GM12878 (cell line): Measurements from ENCODE around the gene CHRND. TPM values are rescaled to one million over a fixed set of nuclear protein-coding genes. Genes with fewer than 3 reads are reported as not detected.

ENCODE experiments used
- ATAC-seq: fragments of 200-7000 bp; cut with Tn5 transposase; 3 replicates; pipeline ENCODE4 v1.9.1; 2020; ENCODE audit warnings: mild to moderate bottlenecking, moderate library complexity
- BruUV-seq: library from RNA; stranded (reverse); fragments of 400-500 nt; replicated peaks from 2 replicates; lab custom pipeline; 2021; lab: Mats Ljungman, UMichigan
- CTCF ChIA-PET: fragments of 300-600 bp; sonication (Branson Sonifier 250); formaldehyde crosslinking; extraction: SDS; loops from one replicate; lab custom pipeline; 2021; ENCODE audit warnings: inconsistent platforms; lab: Yijun Ruan, JAX
- POLR2A ChIA-PET: fragments of 350-600 bp; formaldehyde crosslinking; extraction: SDS; loops from one replicate; lab custom pipeline; 2021; ENCODE audit warnings: inconsistent platforms; lab: Charles Lee
- RAD21 ChIA-PET: fragments of 300-600 bp; sonication (Branson Sonifier 250); formaldehyde crosslinking; loops from one replicate; lab custom pipeline; 2023; ENCODE audit warnings: antibody characterized with exemption; ENCODE audit not compliant: unreplicated experiment; lab: Charles Lee
- SMC1A ChIA-PET: fragments of 300-600 bp; sonication (Branson Sonifier 250); formaldehyde crosslinking; loops from one replicate; lab custom pipeline; 2023; ENCODE audit not compliant: unreplicated experiment, uncharacterized antibody; lab: Charles Lee
- DNase-seq: peaks from one replicate; pipeline ENCODE4 v3.0.0-alpha.2; 2011; ENCODE audit warnings: low read depth, low spot score
- FAIRE-seq: peaks from 3 replicates; lab custom pipeline; 2011; peaks lifted over from hg19 to GRCh38; lab: Jason Lieb, UNC
- H2AFZ ChIP-seq: 2 replicates; pipeline ENCODE4 v1.6.0; 2011; ENCODE audit warnings: low read depth, low read length, control low read depth; ENCODE audit not compliant: control insufficient read depth
- H3K27ac ChIP-seq: 2 replicates; pipeline ENCODE4 v1.5.1; 2011; ENCODE audit warnings: control low read depth; ENCODE audit not compliant: control insufficient read depth, insufficient read depth
- H3K27me3 ChIP-seq, 2 experiments: replicated peaks in 1 of 2; 2 replicates each; pipeline versions ENCODE4 v1.6.0 to v1.6.1; 2011; ENCODE audit warnings: low read length in 1 of 2; ENCODE audit not compliant: control insufficient read depth in 2 of 2, insufficient read depth in 2 of 2
- H3K36me3 ChIP-seq, 2 experiments: 2 replicates each; pipeline ENCODE4 v1.5.1; 2011; ENCODE audit warnings: low read length in 1 of 2; ENCODE audit not compliant: control insufficient read depth in 2 of 2, insufficient read depth in 2 of 2
- H3K4me1 ChIP-seq: 2 replicates; pipeline ENCODE4 v1.6.1; 2011; ENCODE audit warnings: mild to moderate bottlenecking, low read length, moderate library complexity, mixed read lengths; ENCODE audit not compliant: control insufficient read depth, insufficient read depth
- H3K4me2 ChIP-seq: 2 replicates; pipeline ENCODE4 v1.6.0; 2011; ENCODE audit warnings: control low read depth; ENCODE audit not compliant: control insufficient read depth, insufficient read depth
- H3K4me3 ChIP-seq: fragments of 200-600 bp; sonication (generic); 2 replicates; pipeline ENCODE4 v1.5.1; 2016
- H3K79me2 ChIP-seq: 2 replicates; pipeline ENCODE4 v1.6.0; 2011; ENCODE audit warnings: low read length; ENCODE audit not compliant: control insufficient read depth, insufficient read depth
- H3K9ac ChIP-seq: 2 replicates; pipeline ENCODE4 v1.8.0; 2011; ENCODE audit warnings: low read length, control low read depth, mixed read lengths; ENCODE audit not compliant: control insufficient read depth, insufficient read depth
- H3K9me3 ChIP-seq: replicated peaks from 3 replicates; pipeline ENCODE4 v1.5.1; 2011; ENCODE audit warnings: mild to moderate bottlenecking, low read length; ENCODE audit not compliant: control insufficient read depth, insufficient read depth
- H4K20me1 ChIP-seq: 2 replicates; pipeline ENCODE4 v1.6.0; 2011; ENCODE audit not compliant: control insufficient read depth, insufficient read depth
- CBX3 ChIP-seq: fragments of 200-600 bp; sonication (generic); IDR thresholded peaks from 2 replicates; pipeline ENCODE4 v1.6.1; 2016; ENCODE audit warnings: low read depth, borderline replicate concordance
- CREB1 ChIP-seq: IDR thresholded peaks from 2 replicates; pipeline ENCODE4 v1.6.1; 2012; ENCODE audit warnings: low read depth, mild to moderate bottlenecking, inconsistent platforms
- ELK1 ChIP-seq: IDR thresholded peaks from 2 replicates; pipeline ENCODE4 v1.6.1; 2012; ENCODE audit warnings: low read depth, low read length, improper control_type of control experiment
- GABPA ChIP-seq: IDR thresholded peaks from 2 replicates; pipeline ENCODE4 v1.6.1; 2014; ENCODE audit warnings: antibody characterized with exemption, low read depth, mild to moderate bottlenecking, inconsistent platforms
- HDGF ChIP-seq: fragments of 450-650 bp; IDR thresholded peaks from 2 replicates; pipeline ENCODE4 v1.6.1; 2016; ENCODE audit warnings: antibody characterized with exemption
- IKZF1 ChIP-seq: fragments of 450-650 bp; conservative IDR thresholded peaks from 2 replicates; pipeline ENCODE4 v1.6.1; 2017; ENCODE audit warnings: antibody characterized with exemption, mild to moderate bottlenecking
- MEF2A ChIP-seq: IDR thresholded peaks from 2 replicates; pipeline ENCODE4 v1.6.1; 2011; ENCODE audit warnings: low read depth, mild to moderate bottlenecking, low read length, moderate library complexity; ENCODE audit not compliant: insufficient read depth
- NBN ChIP-seq: fragments of 450-650 bp; IDR thresholded peaks from 2 replicates; pipeline ENCODE4 v1.6.1; 2016
- SPI1 ChIP-seq: IDR thresholded peaks from 2 replicates; pipeline ENCODE4 v1.6.1; 2011; ENCODE audit warnings: low read depth, mild to moderate bottlenecking, low read length, moderate library complexity, borderline replicate concordance; ENCODE audit not compliant: insufficient read depth
- ZNF207 ChIP-seq: fragments of 450-650 bp; IDR thresholded peaks from 2 replicates; pipeline ENCODE4 v1.6.1; 2014; ENCODE audit warnings: antibody characterized with exemption, mild to moderate bottlenecking, borderline replicate concordance
- WGBS: methylation state at CpG from one replicate; pipeline ENCODE4 v1.1.6; 2016; ENCODE audit warnings: low lambda C conversion rate; ENCODE audit not compliant: insufficient replicate concordance, insufficient coverage; ENCODE audit errors: missing lambda C conversion rate; 5-methylcytosine and 5-hydroxymethylcytosine counted together
- in situ Hi-C: fragments of 300-500 bp; cut with MboI; formaldehyde crosslinking; loops from 9 replicates; pipeline ENCODE4 v1.14.3; 2018; ENCODE audit warnings: mixed read lengths
- intact Hi-C: fragments of 100-400 bp; cut with micrococcal nuclease; formaldehyde crosslinking; loops from one replicate; pipeline ENCODE4 v1.14.2; 2022; ENCODE audit not compliant: unreplicated experiment
- polyA plus RNA-seq, 11 experiments: library from polyadenylated mRNA; depleted of rRNA in 4 of 11; unstranded in 6 of 11; stranded (reverse) in 5 of 11; fragments of >200 nt; fragmentation: Nextera tagmentation in 4 of 11; fragmentation: Illumina TruSeq in 1 of 11; extraction: Ambion mirVana in 4 of 11; extraction: Trizol in 1 of 11; gene quantifications; 1 replicate in 1 of 11; 2 replicates in 10 of 11; pipeline versions ENCODE4 v1.2.1 to v1.2.3, GENCODE V29; 2011 to 2016; ENCODE audit warnings: inconsistent platforms in 2 of 11, missing spikeins in 2 of 11, low read depth in 1 of 11
- total RNA-seq, 4 experiments: library from RNA; depleted of rRNA in 3 of 4; stranded (reverse); fragments of >200 nt in 3 of 4; fragmentation: Illumina TruSeq in 1 of 4; extraction: Trizol in 1 of 4; gene quantifications; 2 replicates each; pipeline versions ENCODE4 v1.2.1 to v1.2.3, GENCODE V29; 2013 to 2021
- TF ChIP-seq, protein P1 (sequence below): fragments of 450-650 bp; formaldehyde crosslinking; IDR thresholded peaks from 2 replicates; pipeline ENCODE4 v1.4.0; 2022; ENCODE audit warnings: mild to moderate bottlenecking, moderate library complexity

Gene CHRND
- total and polyA plus RNA-seq, 10 of the 15 experiments (the other 5 are each of a cell fraction or from before 2014, with no cell fraction given), result not detected

DNA sequence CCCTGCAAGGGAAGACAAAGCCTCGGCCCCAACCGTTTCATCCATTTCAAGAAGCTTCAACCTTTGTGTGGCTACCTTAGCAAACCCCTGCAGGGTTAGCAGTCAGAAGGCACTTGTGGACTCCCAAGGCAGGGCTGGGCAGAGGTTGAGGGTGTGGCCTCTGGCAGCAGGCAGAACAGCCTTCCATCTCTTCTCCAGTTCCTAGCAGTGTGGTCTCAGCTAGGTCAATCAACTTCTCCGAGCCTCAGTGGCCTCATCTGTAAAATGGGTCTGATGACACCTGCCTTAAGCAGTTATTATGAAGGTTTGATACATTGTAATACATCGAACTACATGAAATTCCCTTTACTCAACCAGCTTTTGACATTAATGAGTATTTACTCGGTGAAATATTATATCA is 12.6 kb upstream of the CHRND start (continued):
- TF ChIP-seq ELK1 (no peak), CBX3 (no peak)
- TF ChIP-seq, all 136 proteins: peak for 0

GRCh38 chr2:232515639-232516038 is 10.3 kb upstream of the CHRND start:
- H3K27ac ChIP-seq, result no peak overlapping the region
- TF ChIP-seq MEF2A, result no peak
- ATAC-seq (no peak), DNase-seq (no peak), FAIRE-seq (no peak)
- H3K4me2 ChIP-seq, result no peak overlapping the region
- no peak overlapping the region for H2AFZ ChIP-seq
- BruUV-seq, result no TSS peak
- WGBS, result 32% methylated on average over 7 of the region's 7 CpGs
- H3K27me3 ChIP-seq, result no peaks in the 10 kb centered on the region; a peak in 2 of 4 replicates
- no peak overlapping the region for H3K4me3 ChIP-seq
- H4K20me1 ChIP-seq, result no peaks in the 10 kb centered on the region
- ChIA-PET POLR2A (no interaction called here), RAD21 (no interaction called here), SMC1A (no interaction called here), CTCF (no interaction called here)
- H3K9ac ChIP-seq, result no peak overlapping the region
- no peaks in the 10 kb centered on the region for H3K4me1 ChIP-seq
- intact Hi-C loops, result loop anchor here (5.0 kb wide), 1 partner anchor 63 kb away; no protein-coding TSS in a partner anchor
- no peaks in the 10 kb centered on the region for H3K79me2 ChIP-seq
- no peaks in the 10 kb centered on the region for H3K9me3 ChIP-seq
- in situ Hi-C loops, result no loop called here
- no peaks in the 10 kb centered on the region for H3K36me3 ChIP-seq

- 47% methylated on average over 3 of the region's 3 CpGs for WGBS
- TF ChIP-seq GABPA (no peak), HDGF (no peak), NBN (no peak), ZNF207 (no peak), SPI1 (no peak), IKZF1 (no peak), CREB1 (no peak)
- TF ChIP-seq, protein P1, sequence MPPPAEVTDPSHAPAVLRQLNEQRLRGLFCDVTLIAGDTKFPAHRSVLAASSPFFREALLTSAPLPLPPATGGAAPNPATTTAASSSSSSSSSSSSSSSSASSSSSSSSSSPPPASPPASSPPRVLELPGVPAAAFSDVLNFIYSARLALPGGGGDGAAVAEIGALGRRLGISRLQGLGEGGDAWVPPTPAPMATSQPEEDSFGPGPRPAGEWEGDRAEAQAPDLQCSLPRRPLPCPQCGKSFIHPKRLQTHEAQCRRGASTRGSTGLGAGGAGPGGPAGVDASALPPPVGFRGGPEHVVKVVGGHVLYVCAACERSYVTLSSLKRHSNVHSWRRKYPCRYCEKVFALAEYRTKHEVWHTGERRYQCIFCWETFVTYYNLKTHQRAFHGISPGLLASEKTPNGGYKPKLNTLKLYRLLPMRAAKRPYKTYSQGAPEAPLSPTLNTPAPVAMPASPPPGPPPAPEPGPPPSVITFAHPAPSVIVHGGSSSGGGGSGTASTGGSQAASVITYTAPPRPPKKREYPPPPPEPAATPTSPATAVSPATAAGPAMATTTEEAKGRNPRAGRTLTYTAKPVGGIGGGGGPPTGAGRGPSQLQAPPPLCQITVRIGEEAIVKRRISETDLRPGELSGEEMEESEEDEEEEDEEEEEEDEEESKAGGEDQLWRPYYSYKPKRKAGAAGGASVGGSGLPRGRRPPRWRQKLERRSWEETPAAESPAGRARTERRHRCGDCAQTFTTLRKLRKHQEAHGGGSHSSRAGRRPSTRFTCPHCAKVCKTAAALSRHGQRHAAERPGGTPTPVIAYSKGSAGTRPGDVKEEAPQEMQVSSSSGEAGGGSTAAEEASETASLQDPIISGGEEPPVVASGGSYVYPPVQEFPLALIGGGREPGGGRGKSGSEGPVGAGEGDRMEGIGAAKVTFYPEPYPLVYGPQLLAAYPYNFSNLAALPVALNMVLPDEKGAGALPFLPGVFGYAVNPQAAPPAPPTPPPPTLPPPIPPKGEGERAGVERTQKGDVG (CRISPR knock-in tag), result no peak
Observed at GRCh38 chr2:232516551-232516950, 9.4 kb upstream of the CHRND start.

More at GRCh38 chr2:232516551-232516950, 9.4 kb upstream of the CHRND start:
- ChIA-PET RAD21 (no interaction called here), POLR2A (no interaction called here), CTCF (no interaction called here), SMC1A (interaction anchor here (0.5 kb wide), 1 partner anchor 485 kb away, joined by 3 read pairs; no protein-coding TSS in a partner anchor)
- in situ Hi-C loops, result no loop called here
- FAIRE-seq (no peak), DNase-seq (no peak), ATAC-seq (no peak)
- H2AFZ ChIP-seq, result no peak overlapping the region
- no peak overlapping the region for H3K4me2 ChIP-seq
- no peaks in the 10 kb centered on the region for H3K9me3 ChIP-seq
- H3K9ac ChIP-seq, result no peak overlapping the region
- H3K36me3 ChIP-seq, result no peaks in the 10 kb centered on the region
- no peaks in the 10 kb centered on the region for H4K20me1 ChIP-seq
- H3K4me1 ChIP-seq, result no peaks in the 10 kb centered on the region
- no TSS peak for BruUV-seq
- H3K27ac ChIP-seq, result no peak overlapping the region
- intact Hi-C loops, result loop anchor here (5.0 kb wide), 1 partner anchor 64 kb away; no protein-coding TSS in a partner anchor
- H3K79me2 ChIP-seq, result no peaks in the 10 kb centered on the region
- peaks cover 0 to 3% of the 10 kb centered on the region in 2 experiments; a peak in 3 of 4 replicates for H3K27me3 ChIP-seq
- no peak overlapping the region for H3K4me3 ChIP-seq
